Measurements from ENCODE around the gene TMPRSS13. TPM values are rescaled to one million over a fixed set of nuclear protein-coding genes. Genes with fewer than 3 reads are reported as not detected.

TMPRSS13 gene
- total and polyA plus RNA-seq, 2 of the 13 experiments (the other 11 are each of a cell fraction or from before 2014, with no cell fraction given) = not detected

GRCh38 chr11:117863383-117863782 is 65.8 kb downstream of the TMPRSS13 start (continued):
- TF ChIP-seq SNAPC4 (CRISPR knock-in tag; IDR thresholded peaks at IDR 0.05) (no peak), ZNF768 (CRISPR knock-in tag; IDR thresholded peaks at IDR 0.05) (no peak), TEF (CRISPR knock-in tag; IDR thresholded peaks at IDR 0.05) (no peak), TRIM24 (CRISPR knock-in tag; IDR thresholded peaks at IDR 0.05) (no peak), BRF2 (CRISPR knock-in tag; IDR thresholded peaks at IDR 0.05) (no peak), SOX13 (IDR thresholded peaks at IDR 0.05) (no peak), SOX13 (CRISPR knock-in tag; conservative IDR thresholded peaks at IDR 0.05 in 1 of 2, IDR thresholded peaks at IDR 0.05 in 1 of 2) (no peak), LCORL (IDR thresholded peaks at IDR 0.05) (no peak), LCORL (CRISPR knock-in tag; IDR thresholded peaks at IDR 0.05) (no peak), TERF1 (CRISPR knock-in tag; IDR thresholded peaks at IDR 0.05) (no peak), ZNF468 (CRISPR knock-in tag; IDR thresholded peaks at IDR 0.05) (no peak), MIER2 (CRISPR knock-in tag; IDR thresholded peaks at IDR 0.05) (no peak), ZNF619 (CRISPR knock-in tag; IDR thresholded peaks at IDR 0.05) (no peak)

Measured in HepG2 (cell line).